Stimulated activated CD8-positive, alpha-beta memory T cell treated with anti-CD3 and anti-CD28 coated beads, Interleukin-2, amount 100 ng/mL, for 48 hours (primary cell): ENCODE measurements around the gene VDR.

Source experiments
- DNase-seq, 2 donors: peaks; one replicate each; pipeline ENCODE4 v3.0.0-alpha.2; 2020; ENCODE audit warnings: low read depth in 2 of 2

VDR gene

DNA sequence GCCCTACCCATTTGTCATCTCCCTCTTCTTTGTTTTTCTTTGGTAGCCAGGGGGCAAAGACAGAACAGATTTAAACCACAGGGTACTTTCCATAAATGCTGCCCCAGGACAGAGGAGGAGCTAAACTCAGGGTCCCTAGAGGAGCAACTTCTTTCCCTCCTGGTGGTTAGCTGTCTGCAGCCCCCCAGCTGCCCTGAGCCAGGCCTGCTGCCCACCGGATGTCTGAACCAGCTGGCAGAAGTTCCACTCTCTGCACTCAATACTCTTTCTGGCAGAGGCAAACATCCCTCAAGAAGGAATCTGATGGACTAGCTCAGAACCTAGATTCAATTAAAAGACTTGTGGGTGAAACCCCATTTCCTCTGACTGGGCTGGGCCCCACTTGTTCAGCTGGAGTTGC lies 10.7 kb downstream of the VDR start:
- DNase-seq: no peak

GRCh38 chr12:47892819-47893218 lies 12.0 kb downstream of the VDR start:
- DNase-seq: no peak

DNA sequence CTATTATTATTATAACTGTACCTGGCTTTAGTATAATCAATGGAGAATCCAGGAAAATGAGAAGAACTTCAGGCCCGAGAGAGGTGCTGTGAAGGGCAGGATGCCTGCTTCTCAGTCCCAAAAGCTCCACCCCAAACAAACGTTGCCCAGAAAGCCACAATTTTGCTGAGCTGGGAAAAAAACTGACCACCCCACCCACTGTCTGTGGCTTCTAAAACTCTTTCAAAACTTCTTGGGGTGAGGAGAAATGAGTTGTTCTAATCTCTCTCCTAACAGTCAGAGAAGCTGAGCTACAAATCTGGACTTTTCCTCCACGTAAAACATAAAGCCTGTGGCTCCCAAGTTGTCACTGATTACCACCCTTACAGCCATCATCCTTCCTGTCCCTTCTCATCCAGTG lies 13.4 kb downstream of the VDR start:
- DNase-seq: no peak

- no peak for DNase-seq
Measured at GRCh38 chr12:47889040-47889439, 15.8 kb downstream of the VDR start.

DNA sequence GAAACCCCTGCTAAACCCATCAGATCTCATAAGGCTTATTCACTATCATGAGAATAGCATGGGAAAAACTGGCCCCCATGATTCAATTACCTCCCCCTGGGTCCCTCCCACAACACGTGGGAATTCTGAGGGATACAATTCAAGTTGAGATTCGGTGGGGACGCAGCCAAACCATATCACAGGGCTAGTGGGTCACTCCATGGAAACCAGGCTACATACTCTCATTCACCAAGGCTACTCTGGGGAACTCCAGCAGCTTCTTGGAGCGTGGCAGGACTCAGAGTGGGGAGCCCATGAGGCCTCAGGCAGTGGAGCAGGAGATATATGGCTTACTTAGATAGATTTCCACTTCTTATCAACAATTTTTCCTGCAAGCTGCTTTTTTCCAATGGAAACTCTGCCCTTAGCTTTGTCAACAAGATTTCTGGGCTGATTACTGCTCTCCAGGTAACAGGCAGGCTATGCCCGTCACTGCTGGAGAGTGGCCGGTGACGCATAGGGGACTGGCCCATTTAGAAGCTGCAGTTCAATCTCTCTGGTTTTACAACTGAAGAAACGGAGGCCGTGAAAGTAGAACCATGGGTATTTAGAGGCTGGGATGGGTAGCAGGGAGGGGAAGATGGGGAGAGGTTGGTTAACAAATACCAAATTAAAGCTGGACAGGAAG lies 16.5 kb downstream of the VDR start:
- DNase-seq: no peak

DNA sequence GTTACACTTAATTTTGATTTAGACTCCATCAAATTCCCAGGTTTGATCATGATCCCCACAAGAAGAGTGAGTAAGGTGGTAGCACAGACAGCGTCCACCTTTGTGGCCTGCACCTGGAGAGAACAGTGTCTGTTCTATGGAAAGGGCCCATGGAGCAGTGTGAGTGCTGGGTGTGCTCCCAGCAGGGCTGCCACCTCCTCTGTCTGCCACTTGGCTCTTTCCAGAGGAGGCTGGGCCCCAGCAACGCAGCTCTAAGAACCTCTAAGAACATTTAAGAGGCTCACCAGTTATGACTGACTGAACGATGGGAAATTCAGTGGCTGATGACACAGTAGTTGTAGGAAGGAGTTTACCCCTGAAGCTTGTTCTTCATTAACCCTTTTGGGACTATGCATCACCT lies 17.3 kb downstream of the VDR start:
- no peak for DNase-seq

- no peak for DNase-seq
Measured at GRCh38 chr12:47886510-47887240, 18.1 kb downstream of the VDR start.

- no peak for DNase-seq
Measured at GRCh38 chr12:47885566-47885965, 19.2 kb downstream of the VDR start.

DNA sequence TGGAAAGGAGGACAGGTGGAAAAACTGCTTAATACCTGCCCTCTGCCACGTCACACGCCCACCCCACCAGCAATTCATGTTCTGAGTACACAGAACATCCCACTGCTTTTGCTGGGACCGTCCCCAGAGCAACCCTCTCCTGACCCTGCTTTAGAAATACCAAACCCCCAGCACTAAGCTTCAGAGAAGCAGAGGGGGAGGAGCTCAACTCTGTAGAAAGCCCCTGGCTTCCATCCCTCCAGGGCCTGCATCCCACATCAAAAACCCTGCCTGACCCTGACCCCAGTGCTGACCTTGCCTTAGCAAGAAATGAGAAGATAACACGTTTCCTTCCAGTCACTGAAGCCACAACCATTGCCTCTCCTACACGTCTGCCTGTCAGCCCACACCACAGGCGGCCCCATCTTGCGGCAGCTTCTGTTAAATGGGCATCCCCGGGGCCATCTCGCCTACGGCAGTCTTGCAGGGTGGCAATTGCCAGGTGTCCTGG lies 19.7 kb downstream of the VDR start:
- DNase-seq: peak; percentile 76

DNA sequence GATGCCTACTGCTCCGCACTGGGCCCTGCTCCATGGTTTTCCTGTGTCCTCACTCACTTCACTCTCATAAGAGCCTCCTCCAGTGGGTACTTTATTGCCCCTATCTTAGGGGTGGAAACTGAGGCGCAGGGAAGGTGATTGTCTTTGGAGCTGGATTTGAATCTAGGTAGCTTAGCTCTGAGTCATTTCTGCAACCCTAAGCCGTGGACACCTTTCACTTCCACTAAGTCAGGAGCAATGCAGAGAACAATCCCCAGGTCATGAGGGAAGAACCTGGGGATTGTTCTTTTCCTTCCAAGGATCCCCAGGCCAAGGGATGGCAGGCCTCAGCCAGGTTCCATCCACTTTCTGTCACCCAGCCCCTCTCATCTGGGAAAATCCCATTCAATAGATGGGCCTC lies 20.3 kb downstream of the VDR start:
- no peak for DNase-seq

- DNase-seq: no peak
Measured at GRCh38 chr12:47883663-47884195, 21.1 kb downstream of the VDR start.

DNA sequence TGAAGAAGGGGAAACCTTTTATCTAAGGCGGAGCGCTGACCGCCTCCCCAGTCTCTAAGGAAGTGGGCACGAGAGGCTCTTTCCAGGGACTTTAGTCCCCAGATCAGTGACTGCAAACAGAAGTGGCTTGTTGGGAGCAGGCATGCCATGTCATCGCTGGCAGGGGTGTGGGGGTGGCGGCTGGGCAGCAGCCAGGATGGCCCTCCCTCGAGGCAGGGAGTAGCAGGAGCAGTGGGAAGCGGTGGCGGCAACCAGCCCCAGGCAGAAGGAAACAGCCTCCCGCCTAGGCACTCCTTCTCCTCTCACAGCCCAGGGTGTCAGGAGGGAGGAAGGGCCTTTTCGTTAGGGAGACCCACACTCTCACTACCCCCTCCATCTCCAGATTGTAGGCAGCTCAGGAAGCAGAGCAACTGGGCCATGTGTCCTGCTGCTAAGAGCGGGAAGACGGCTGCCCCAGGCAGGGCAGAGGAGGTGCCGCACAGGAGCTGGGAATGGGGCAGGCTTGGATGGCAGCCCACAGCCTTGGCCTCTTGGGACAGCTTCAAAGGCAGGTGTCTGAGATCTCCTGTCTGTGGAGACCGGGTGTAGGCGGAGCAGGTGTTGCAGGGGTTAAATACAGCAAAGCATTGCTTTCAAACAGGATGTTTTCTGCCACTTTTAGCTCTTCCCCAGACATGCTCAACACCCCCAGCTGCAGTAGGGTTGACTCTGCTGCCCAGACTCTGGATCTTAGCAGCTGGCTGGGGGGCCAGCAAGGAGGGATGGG lies 21.8 kb downstream of the VDR start:
- no peak for DNase-seq

- no peak for DNase-seq
Measured at GRCh38 chr12:47881826-47882427, 22.9 kb downstream of the VDR start.

DNA sequence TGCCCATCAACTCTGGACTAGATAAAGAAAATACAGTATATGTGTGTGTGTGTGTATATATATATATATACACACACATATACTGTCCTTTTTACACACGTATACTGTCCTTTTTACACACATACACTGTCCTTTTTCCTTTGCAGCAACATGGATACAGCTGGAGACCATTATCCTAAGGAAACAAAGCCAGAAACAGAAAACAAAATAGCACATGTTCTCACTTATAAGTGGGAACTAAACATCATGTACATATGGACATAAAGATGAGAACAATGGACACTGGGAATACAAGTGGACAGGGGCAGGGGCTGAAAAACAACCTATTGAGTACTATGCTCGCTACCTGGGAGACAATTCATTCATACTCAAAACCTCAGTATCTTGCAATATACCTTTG lies 23.7 kb downstream of the VDR start:
- DNase-seq: no peak

DNA sequence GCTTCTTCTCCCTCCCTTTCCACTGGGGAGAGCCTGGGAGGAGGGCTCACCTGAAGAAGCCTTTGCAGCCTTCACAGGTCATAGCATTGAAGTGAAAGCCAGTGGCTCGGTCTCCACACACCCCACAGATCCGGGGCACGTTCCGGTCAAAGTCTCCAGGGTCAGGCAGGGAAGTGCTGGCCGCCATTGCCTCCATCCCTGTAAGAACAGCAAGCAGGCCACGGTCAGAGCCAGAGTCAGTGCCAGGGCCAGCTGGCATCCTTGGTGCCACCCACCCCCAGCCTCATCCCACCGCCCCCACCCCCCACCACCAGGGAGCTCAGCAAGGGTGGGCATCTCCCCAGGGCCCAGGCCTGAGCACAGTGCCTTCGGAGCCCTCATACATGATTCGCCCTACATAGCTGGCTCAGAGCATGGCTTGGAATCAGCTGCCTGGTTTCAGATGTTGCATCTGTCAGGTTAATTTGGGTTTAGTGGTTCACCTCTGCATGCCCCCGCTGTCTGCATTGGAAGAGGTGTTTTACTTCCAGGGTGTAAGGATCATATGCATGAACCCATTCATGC lies 25.8 kb downstream of the VDR start:
- DNase-seq: no peak

- DNase-seq: no peak
Measured at GRCh38 chr12:47878293-47878917, 26.4 kb downstream of the VDR start.

DNA sequence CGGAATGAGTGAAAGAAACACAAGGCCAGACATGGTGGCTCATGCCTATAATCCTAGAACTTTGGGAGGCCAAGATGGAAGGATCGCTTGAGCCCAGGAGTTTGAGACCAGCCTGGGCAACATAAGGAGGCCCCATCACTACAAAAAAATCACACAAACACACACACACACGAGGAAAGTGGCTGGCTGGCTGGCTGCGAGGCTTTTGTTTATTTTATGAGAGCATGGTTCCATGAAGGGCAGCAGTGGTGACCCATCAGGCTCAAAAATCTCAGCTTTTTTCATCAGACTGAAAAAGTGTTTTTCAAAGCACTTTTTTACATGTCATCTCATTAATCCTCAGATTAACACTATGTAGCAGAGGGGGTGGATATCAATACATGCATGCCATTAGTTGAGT lies 27.7 kb downstream of the VDR start:
- DNase-seq: no peak

GRCh38 chr12:47876440-47876960 lies 28.3 kb downstream of the VDR start:
- no peak for DNase-seq

- DNase-seq: no peak
Measured at GRCh38 chr12:47875746-47876439, 28.9 kb downstream of the VDR start.

DNA sequence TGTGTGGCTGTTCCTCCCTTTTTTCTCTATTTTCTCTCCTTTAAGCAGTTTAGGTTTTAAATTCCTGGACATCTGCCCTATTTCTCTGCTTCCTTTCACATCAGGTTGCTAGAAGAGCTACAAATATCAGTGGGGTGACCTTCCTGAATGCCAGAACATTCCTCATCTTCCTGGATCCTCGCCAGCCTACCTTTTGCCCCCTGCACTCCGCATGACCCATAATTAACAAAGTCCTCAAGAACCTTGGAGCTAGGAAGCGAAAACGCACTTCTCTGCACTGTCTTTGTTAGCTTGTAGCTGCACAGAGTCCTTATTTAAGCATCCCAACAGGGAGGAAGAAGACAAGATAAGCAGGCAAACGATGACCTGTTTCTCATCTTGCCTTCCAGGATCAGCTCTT lies 30.5 kb downstream of the VDR start:
- no peak for DNase-seq
